Measurements from ENCODE around the gene HLA-DQA1. TPM values are rescaled to one million over a fixed set of nuclear protein-coding genes. Genes with fewer than 3 reads are reported as not detected.
"Not testable (repeated sequence)": the region's sequence is repeated elsewhere in the genome, so short reads cannot be mapped to it uniquely, and the experiment has no call there.

HLA-DQA1 gene
- total RNA-seq, 1 donor from 2014 or later = 628 TPM

DNA sequence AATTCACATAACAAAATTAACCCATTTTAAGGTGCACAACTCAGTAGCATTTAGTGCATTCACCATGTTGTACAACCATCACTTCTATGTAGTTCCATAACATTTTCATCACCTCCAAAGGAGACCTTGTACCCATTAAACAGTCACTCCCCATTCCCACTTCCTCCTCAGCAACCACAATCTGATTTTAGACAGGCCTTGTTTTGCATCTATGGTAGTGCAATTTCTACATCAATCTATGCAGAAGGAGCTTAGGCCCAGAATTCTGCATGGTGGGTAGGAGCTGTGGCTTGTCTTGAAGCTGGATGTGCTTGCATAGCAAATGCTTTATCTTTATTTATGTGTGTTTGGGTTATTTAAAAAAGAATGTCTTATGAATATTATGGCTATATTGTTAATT, 13.5 kb upstream of the HLA-DQA1 start:
- CTCF ChIA-PET = interaction anchor here (0.7 to 1.2 kb wide), 3 partner anchors 11 to 43 kb away, joined by 3 read pairs; partner anchors contain the start of gene HLA-DQB1
- no peaks in the 10 kb centered on the region for H3K27me3 Mint-ChIP-seq
- H3K36me3 Mint-ChIP-seq (ENCODE audit: low read depth) = peaks cover 4% of the 10 kb centered on the region
- intact Hi-C loops (cut with micrococcal nuclease) = loop anchor here (1.0 to 10.0 kb wide), 11 partner anchors 13 to 1059 kb away; partner anchors contain the start of genes HLA-DQA1, HLA-DQB1 and HLA-DRA
- H3K27ac Mint-ChIP-seq = peak overlapping the region; percentile 100
- POLR2A ChIA-PET = interaction anchor here (0.7 to 6.3 kb wide), 28 partner anchors 14 to 348 kb away, joined by 3 to 360 read pairs (median 14); partner anchors contain the start of genes HLA-DOB, HLA-DQA1, HLA-DQA2 and HLA-DQB1
- peak overlapping the region; percentile 80 for H3K4me3 Mint-ChIP-seq
- H3K9me3 Mint-ChIP-seq = no peaks in the 10 kb centered on the region
- TF ChIP-seq, protein P1, sequence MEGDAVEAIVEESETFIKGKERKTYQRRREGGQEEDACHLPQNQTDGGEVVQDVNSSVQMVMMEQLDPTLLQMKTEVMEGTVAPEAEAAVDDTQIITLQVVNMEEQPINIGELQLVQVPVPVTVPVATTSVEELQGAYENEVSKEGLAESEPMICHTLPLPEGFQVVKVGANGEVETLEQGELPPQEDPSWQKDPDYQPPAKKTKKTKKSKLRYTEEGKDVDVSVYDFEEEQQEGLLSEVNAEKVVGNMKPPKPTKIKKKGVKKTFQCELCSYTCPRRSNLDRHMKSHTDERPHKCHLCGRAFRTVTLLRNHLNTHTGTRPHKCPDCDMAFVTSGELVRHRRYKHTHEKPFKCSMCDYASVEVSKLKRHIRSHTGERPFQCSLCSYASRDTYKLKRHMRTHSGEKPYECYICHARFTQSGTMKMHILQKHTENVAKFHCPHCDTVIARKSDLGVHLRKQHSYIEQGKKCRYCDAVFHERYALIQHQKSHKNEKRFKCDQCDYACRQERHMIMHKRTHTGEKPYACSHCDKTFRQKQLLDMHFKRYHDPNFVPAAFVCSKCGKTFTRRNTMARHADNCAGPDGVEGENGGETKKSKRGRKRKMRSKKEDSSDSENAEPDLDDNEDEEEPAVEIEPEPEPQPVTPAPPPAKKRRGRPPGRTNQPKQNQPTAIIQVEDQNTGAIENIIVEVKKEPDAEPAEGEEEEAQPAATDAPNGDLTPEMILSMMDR (IDR thresholded peaks at IDR 0.05) = no peak
- H3K4me1 Mint-ChIP-seq = peaks cover 83% of the 10 kb centered on the region
- DNase-seq (no peak), ATAC-seq (ENCODE audit: low read depth) (no peak)

- Mint-ChIP-seq H3K27me3 (no peaks in the 10 kb centered on the region), H3K27ac (peak overlapping the region; percentile 100), H3K4me3 (peak overlapping the region; percentile 79), H3K4me1 (peaks cover 91% of the 10 kb centered on the region), H3K36me3 (ENCODE audit: low read depth) (peaks cover 4% of the 10 kb centered on the region), H3K9me3 (no peaks in the 10 kb centered on the region)
- TF ChIP-seq, protein P1 (IDR thresholded peaks at IDR 0.05) = no peak
- no peak for DNase-seq
- POLR2A ChIA-PET = interaction anchor here (1.0 to 6.3 kb wide), 8 partner anchors 13 to 229 kb away, joined by 3 to 360 read pairs (median 55); partner anchors contain the start of genes HLA-DQA1, HLA-DRA, HLA-DRB1 and HLA-DRB5
- CTCF ChIA-PET = no interaction called here
- intact Hi-C loops (cut with micrococcal nuclease) = loop anchor here (5.0 to 10.0 kb wide), 2 partner anchors 348 to 1060 kb away; no protein-coding TSS in a partner anchor
- no peak for ATAC-seq (ENCODE audit: low read depth)
Measured at GRCh38 chr6:32624565-32624964, 12.6 kb upstream of the HLA-DQA1 start.

GRCh38 chr6:32625137-32625536, 12.1 kb upstream of the HLA-DQA1 start:
- POLR2A ChIA-PET = interaction anchor here (0.8 to 3.8 kb wide), 13 partner anchors 12 to 347 kb away, joined by 3 to 89 read pairs (median 7); partner anchors contain the start of genes HLA-DQA1, HLA-DQB1, HLA-DRA and HLA-DRB5
- Mint-ChIP-seq H3K36me3 (ENCODE audit: low read depth) (peaks cover 7% of the 10 kb centered on the region), H3K27ac (peak overlapping the region; percentile 100), H3K9me3 (no peaks in the 10 kb centered on the region), H3K27me3 (no peaks in the 10 kb centered on the region), H3K4me3 (peak overlapping the region; percentile 79), H3K4me1 (peaks cover 91% of the 10 kb centered on the region)
- intact Hi-C loops (cut with micrococcal nuclease) = loop anchor here (10.0 kb wide), 1 partner anchor 1060 kb away; no protein-coding TSS in a partner anchor
- TF ChIP-seq, protein P1 (IDR thresholded peaks at IDR 0.05) = no peak
- no peak for DNase-seq
- peak; percentile 5 for ATAC-seq (ENCODE audit: low read depth)
- CTCF ChIA-PET = interaction anchor here (1.5 kb wide), 1 partner anchor 67 kb away, joined by 4 read pairs; no protein-coding TSS in a partner anchor

DNA sequence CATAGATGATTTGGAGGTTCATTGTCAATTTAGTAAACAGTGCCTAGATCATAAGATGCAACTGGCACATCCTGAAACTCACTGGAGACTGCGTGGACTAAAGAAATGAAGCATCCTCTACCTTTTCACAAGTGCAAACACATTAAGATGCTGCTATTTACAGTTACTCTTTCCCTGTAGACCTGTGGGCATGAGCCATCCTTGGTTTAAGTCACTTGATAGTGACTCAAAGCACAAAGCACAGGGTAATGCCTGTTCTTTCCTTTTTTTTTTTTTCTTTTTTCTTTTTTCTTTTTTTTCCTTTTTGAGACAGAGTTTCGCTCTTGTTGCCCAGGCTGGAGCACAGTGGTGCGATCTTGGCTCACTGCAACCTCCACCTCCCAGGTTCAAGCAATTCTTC, 10.0 kb upstream of the HLA-DQA1 start:
- TF ChIP-seq, protein P1 (IDR thresholded peaks at IDR 0.05) = no peak
- Mint-ChIP-seq H3K27ac (peak overlapping the region; percentile 100), H3K36me3 (ENCODE audit: low read depth) (peaks cover 16% of the 10 kb centered on the region), H3K27me3 (no peaks in the 10 kb centered on the region), H3K9me3 (no peaks in the 10 kb centered on the region), H3K4me1 (peaks cover 89% of the 10 kb centered on the region), H3K4me3 (peak overlapping the region; percentile 86)
- ATAC-seq (ENCODE audit: low read depth) (no peak), DNase-seq (no peak)
- intact Hi-C loops (cut with micrococcal nuclease) = loop anchor here (10.0 kb wide), 1 partner anchor 1062 kb away; no protein-coding TSS in a partner anchor
- CTCF ChIA-PET = no interaction called here
- POLR2A ChIA-PET = interaction anchor here (0.6 to 4.3 kb wide), 21 partner anchors 10 to 1056 kb away, joined by 3 to 68 read pairs (median 6); partner anchors contain the start of genes HLA-DQA1, HLA-DQA2, HLA-DRA and PSMB9

DNA sequence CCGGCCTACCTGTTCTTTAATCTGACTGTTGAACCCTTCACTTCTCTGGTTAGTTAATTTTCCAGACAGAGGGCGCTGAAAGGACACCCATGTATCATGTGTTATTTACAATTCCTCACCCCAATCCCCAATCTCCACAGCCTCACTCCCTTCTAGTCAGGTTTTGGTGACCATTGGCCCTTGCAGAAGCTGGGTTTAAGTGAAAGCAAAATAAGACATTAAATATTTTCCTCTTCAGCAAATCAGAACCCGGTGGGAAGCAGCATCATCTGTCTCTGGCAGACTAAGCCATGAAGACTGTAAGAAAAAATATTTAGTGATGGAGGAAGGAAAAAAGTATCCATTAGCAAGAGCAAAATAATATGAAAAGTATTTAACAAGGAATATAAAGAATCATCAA, 9.4 kb upstream of the HLA-DQA1 start:
- Mint-ChIP-seq H3K27ac (peak overlapping the region; percentile 100), H3K9me3 (no peaks in the 10 kb centered on the region), H3K27me3 (no peaks in the 10 kb centered on the region), H3K4me1 (peaks cover 89% of the 10 kb centered on the region), H3K4me3 (peak overlapping the region; percentile 86), H3K36me3 (ENCODE audit: low read depth) (peaks cover 21% of the 10 kb centered on the region)
- peak; percentile 61 for ATAC-seq (ENCODE audit: low read depth)
- peak; percentile 33 for DNase-seq
- ChIA-PET POLR2A (interaction anchor here (0.6 to 4.3 kb wide), 27 partner anchors 10 to 343 kb away, joined by 3 to 68 read pairs (median 4); partner anchors contain the start of genes HLA-DQA1, HLA-DQA2, HLA-DRA and HLA-DRB5), CTCF (no interaction called here)
- TF ChIP-seq, protein P1 (IDR thresholded peaks at IDR 0.05) = no peak
- intact Hi-C loops (cut with micrococcal nuclease) = loop anchor here (1.0 to 10.0 kb wide), 2 partner anchors 9 to 1063 kb away; partner anchors contain the start of gene HLA-DQA1

GRCh38 chr6:32629793-32630192, 7.4 kb upstream of the HLA-DQA1 start:
- Mint-ChIP-seq H3K4me3 (peak overlapping the region; percentile 24), H3K36me3 (ENCODE audit: low read depth) (peaks cover 34% of the 10 kb centered on the region), H3K27ac (peak overlapping the region; percentile 100), H3K4me1 (peaks cover 85% of the 10 kb centered on the region)
- ATAC-seq (ENCODE audit: low read depth); H3K9me3 Mint-ChIP-seq; H3K27me3 Mint-ChIP-seq; DNase-seq; CTCF ChIA-PET: not testable (repeated sequence)
- POLR2A ChIA-PET = interaction anchor here (1.2 to 4.3 kb wide), 5 partner anchors 8 to 190 kb away, joined by 3 to 68 read pairs (median 11); partner anchors contain the start of genes HLA-DQA1, HLA-DRA and HLA-DRB5
- intact Hi-C loops (cut with micrococcal nuclease) = loop anchor here (10.0 kb wide), 1 partner anchor 1065 kb away; no protein-coding TSS in a partner anchor
